Measurements from ENCODE around the gene ABCB11. TPM values are rescaled to one million over a fixed set of nuclear protein-coding genes. Genes with fewer than 3 reads are reported as not detected.
"Not testable (repeated sequence)": the region's sequence is repeated elsewhere in the genome, so short reads cannot be mapped to it uniquely, and the experiment has no call there.

ABCB11 gene
- total RNA-seq, 1 experiment from 2014 or later: 0.03 TPM

GRCh38 chr2:168961450-168962229, 69.5 kb downstream of the ABCB11 start:
- in situ Hi-C loops (cut with HindIII; ENCODE audit: low pct_unique_long_range_greater_than_20kb, low sequenced_read_pairs): no loop called here

DNA sequence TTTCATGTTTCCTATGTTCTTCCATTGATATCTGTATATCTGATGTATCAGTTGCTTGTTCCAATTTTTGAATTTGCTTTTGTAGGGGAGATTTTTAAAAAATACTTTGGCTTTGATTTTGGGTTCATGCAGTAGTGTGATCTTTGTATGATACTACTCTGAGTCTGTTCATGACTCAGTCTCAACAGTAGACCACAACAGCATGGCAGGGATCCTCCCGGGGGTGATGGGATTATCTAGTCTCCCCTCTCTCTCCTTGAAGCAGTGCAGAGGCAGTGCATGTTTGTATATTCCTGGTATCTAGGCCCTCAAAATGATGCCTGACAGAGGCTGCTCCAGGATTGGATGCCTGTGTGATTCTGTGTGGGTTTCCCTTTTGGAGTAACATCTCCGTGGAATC, 74.7 kb downstream of the ABCB11 start:
- in situ Hi-C loops (cut with HindIII; ENCODE audit: low pct_unique_long_range_greater_than_20kb, low sequenced_read_pairs): no loop called here
- DNase-seq (ENCODE audit: low read depth, low spot score): no peak

More at GRCh38 chr2:168961450-168962229, 69.5 kb downstream of the ABCB11 start:
- DNase-seq (ENCODE audit: low read depth, low spot score): peak; percentile 87

GRCh38 chr2:168955321-168955720, 75.8 kb downstream of the ABCB11 start:
- in situ Hi-C loops (cut with HindIII; ENCODE audit: low pct_unique_long_range_greater_than_20kb, low sequenced_read_pairs): no loop called here
- no peak for DNase-seq (ENCODE audit: low read depth, low spot score)

- in situ Hi-C loops (cut with HindIII; ENCODE audit: low pct_unique_long_range_greater_than_20kb, low sequenced_read_pairs): no loop called here
- DNase-seq (ENCODE audit: low read depth, low spot score): no peak
Measured at GRCh38 chr2:168954256-168954655, 76.9 kb downstream of the ABCB11 start.

GRCh38 chr2:168952424-168952823, 78.7 kb downstream of the ABCB11 start:
- DNase-seq (ENCODE audit: low read depth, low spot score): no peak
- in situ Hi-C loops (cut with HindIII; ENCODE audit: low pct_unique_long_range_greater_than_20kb, low sequenced_read_pairs): no loop called here

DNA sequence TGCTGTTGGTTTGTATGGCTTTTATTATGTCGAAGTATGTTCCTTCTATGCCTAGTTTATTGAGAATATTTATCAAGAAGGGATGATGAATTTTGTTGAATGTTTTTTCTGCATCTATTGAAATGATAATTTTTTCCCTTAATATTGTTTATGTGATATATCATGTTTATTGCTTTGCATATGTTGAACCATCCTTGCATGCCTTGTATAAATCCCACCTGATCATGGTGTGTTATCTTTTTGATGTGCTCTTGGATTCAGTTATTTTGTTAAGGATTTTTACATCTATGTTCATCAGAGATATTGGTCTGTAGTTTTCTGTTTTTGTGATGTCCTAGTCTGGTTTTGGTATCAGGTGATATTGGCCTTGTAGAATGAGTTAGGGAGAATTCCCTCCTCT, 79.3 kb downstream of the ABCB11 start:
- in situ Hi-C loops (cut with HindIII; ENCODE audit: low pct_unique_long_range_greater_than_20kb, low sequenced_read_pairs): no loop called here
- DNase-seq (ENCODE audit: low read depth, low spot score): no peak

- no peak for DNase-seq (ENCODE audit: low read depth, low spot score)
- in situ Hi-C loops (cut with HindIII; ENCODE audit: low pct_unique_long_range_greater_than_20kb, low sequenced_read_pairs): no loop called here
Measured at GRCh38 chr2:168949324-168949723, 81.8 kb downstream of the ABCB11 start.

DNA sequence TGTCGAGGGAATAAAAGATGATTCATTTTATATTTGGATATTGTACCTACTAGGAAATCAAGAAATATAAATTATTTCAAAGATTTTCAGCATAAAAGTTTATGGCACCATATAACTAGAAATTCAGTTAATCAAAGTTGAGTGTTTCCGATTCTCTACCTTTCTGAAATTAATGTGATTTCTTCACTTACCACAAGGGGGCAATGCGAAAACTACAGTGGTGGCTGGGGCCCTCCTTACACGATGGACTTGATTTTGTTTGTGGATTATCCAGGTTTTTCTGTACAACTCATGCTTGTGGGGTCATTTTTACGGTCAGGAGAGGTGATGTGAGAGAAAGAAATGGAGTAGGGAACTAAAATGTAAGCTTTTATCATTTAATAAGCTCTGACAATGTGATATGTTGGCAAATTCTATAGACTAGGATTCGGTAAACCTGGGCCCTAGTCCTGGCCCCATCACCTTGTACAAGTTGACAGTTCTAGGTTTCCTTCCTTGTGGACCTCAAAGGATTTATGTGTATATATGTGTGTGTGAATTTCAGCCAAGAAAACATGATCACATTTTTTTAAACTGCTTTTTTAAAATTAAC, 82.4 kb downstream of the ABCB11 start:
- peak; percentile 45 for DNase-seq (ENCODE audit: low read depth, low spot score)
- in situ Hi-C loops (cut with HindIII; ENCODE audit: low pct_unique_long_range_greater_than_20kb, low sequenced_read_pairs): no loop called here

DNA sequence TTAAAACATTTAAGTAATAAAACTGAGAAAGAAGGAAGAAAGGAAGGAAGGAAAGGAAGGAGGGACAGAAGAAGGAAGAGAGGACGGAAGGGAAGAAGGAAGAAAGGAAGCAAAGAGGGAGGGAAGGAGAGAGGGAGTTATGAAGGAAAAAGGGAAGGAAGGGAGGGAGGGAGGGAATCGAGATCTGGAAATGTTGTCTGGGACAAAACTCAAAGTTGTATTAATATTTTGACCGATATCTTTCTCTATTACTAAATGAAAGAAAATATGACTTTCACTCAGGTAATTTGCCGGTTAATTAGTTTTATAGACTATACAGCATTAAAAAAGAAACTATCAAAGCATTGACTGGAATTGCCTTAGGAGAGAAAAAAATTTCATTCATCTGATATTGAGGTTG, 85.6 kb downstream of the ABCB11 start:
- no peak for DNase-seq (ENCODE audit: low read depth, low spot score)
- in situ Hi-C loops (cut with HindIII; ENCODE audit: low pct_unique_long_range_greater_than_20kb, low sequenced_read_pairs): no loop called here

- DNase-seq (ENCODE audit: low read depth, low spot score): peak; percentile 6
- in situ Hi-C loops (cut with HindIII; ENCODE audit: low pct_unique_long_range_greater_than_20kb, low sequenced_read_pairs): no loop called here
Measured at GRCh38 chr2:168944065-168944464, 87.1 kb downstream of the ABCB11 start.

GRCh38 chr2:168941297-168941696, 89.8 kb downstream of the ABCB11 start:
- in situ Hi-C loops (cut with HindIII; ENCODE audit: low pct_unique_long_range_greater_than_20kb, low sequenced_read_pairs): no loop called here
- no peak for DNase-seq (ENCODE audit: low read depth, low spot score)

GRCh38 chr2:168939918-168940317, 91.2 kb downstream of the ABCB11 start:
- in situ Hi-C loops (cut with HindIII; ENCODE audit: low pct_unique_long_range_greater_than_20kb, low sequenced_read_pairs): no loop called here

GRCh38 chr2:168939061-168939460, 92.1 kb downstream of the ABCB11 start:
- in situ Hi-C loops (cut with HindIII; ENCODE audit: low pct_unique_long_range_greater_than_20kb, low sequenced_read_pairs): no loop called here

More at GRCh38 chr2:168939918-168940317, 91.2 kb downstream of the ABCB11 start:
- DNase-seq (ENCODE audit: low read depth, low spot score): no peak

GRCh38 chr2:168935810-168936581, 95.1 kb downstream of the ABCB11 start:
- peak; percentile 15 for DNase-seq (ENCODE audit: low read depth, low spot score)
- in situ Hi-C loops (cut with HindIII; ENCODE audit: low pct_unique_long_range_greater_than_20kb, low sequenced_read_pairs): no loop called here

More at GRCh38 chr2:168939061-168939460, 92.1 kb downstream of the ABCB11 start:
- DNase-seq (ENCODE audit: low read depth, low spot score): no peak

DNA sequence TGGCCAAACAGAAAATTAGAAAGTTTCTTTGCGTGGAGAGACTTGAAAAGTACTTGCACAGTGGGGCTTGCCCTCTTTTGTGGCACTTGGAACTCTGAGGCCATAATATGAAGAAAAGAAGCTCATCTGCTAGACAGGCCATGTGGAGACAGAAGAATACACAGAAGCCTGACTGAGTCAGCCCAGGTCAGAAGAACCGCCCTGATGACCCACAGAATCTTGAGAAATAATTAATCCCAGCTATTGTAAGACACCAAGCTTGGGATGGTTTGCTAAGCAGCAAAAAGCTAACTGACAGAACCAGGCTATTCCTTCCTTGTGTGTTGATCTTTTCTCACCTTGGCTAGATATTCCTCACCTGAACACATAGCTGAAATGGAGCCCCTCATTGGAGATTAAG, 96.3 kb downstream of the ABCB11 start:
- in situ Hi-C loops (cut with HindIII; ENCODE audit: low pct_unique_long_range_greater_than_20kb, low sequenced_read_pairs): no loop called here
- no peak for DNase-seq (ENCODE audit: low read depth, low spot score)

DNA sequence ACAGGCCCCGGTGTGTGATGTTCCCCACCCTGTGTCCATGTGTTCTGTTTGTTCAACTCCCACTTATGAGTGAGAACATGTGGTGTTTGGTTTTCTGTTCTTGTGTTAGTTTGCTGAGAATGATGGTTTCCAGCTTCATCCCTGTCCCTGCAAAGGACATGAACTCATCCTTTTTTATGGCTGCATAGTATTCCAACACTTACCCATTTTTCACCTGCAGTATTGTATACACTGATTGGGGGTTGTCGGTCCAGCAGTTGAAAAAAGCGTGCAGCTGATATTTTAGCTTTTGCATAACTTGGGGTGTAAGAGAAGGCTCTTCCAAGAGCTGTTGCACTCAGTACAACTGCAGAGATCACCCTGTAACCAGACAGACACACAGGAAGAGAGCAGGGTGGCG, 99.0 kb downstream of the ABCB11 start:
- DNase-seq (ENCODE audit: low read depth, low spot score); in situ Hi-C loops (cut with HindIII; ENCODE audit: low pct_unique_long_range_greater_than_20kb, low sequenced_read_pairs): not testable (repeated sequence)

DNA sequence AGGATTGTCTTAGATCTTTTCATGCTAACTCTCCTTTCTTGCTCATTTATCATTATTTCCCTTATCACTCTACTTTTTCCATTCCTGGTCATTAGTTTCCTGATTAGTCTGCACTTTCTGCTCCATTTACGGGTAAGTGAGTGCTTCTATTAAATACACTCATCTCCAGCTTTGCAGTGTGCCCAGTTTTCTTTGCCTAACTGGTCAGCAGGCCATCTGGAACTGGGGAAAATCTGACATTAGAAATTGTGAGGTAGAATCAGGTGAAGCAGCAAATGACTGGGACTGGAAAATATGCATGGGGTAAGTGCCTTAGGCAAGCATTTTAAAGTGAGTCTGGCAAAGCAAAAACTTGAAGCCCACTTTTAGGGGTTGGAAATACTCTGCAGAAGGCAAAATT, 100.9 kb downstream of the ABCB11 start:
- in situ Hi-C loops (cut with HindIII; ENCODE audit: low pct_unique_long_range_greater_than_20kb, low sequenced_read_pairs): no loop called here
- DNase-seq (ENCODE audit: low read depth, low spot score): no peak

GRCh38 chr2:168929031-168929430, 102.1 kb downstream of the ABCB11 start:
- in situ Hi-C loops (cut with HindIII; ENCODE audit: low pct_unique_long_range_greater_than_20kb, low sequenced_read_pairs): no loop called here
- peak; percentile 9 for DNase-seq (ENCODE audit: low read depth, low spot score)

Measured in SK-MEL-5 (cell line).